ENCODE measurements around the gene TOPORS.
"Not testable (repeated sequence)": the region's sequence is repeated elsewhere in the genome, so short reads cannot be mapped to it uniquely, and the experiment has no call there.

The TOPORS gene

DNA sequence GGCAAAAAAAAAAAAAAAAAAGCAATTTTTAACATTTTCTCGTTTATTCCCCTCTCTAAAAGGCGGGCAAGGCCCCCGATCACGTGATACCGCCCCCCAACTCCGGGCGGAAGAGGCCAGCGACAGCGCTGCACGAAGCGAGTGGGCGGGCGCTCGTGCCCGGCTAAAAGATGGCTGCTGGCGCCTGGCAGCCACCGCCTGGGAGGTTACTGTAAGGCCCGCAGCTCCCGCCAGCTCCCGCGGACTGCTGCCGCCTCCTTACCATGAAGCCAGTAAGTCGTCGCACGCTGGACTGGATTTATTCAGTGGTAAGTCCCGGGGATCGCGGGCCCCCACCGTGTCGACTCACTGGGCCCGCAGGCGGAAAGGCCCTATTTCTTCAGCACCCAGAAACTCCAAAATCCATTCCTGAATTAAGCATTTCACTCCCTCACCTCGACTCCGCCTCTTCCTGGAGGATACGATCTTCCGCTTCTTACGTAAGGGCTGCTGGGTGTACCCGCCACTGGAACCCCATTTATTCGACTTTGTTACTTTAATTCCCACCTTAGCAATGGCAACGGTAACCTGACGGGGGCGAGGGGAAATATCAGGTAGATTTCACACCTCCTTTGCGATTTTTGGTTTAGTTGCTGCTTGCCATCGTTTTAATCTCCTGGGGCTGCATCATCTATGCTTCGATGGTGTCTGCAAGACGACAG lies at the start of gene TOPORS, which contains the start of gene SMIM27:
TSS of gene TOPORS (minus strand) at position 415 of the 701 bp plus-strand sequence. CDS start at position 265, 150 bp downstream.
TSS of gene SMIM27 (plus strand) at position 156 of the 701 bp plus-strand sequence. CDS start at position 264, 108 bp downstream.
- DNase-seq: peak; percentile 80

DNA sequence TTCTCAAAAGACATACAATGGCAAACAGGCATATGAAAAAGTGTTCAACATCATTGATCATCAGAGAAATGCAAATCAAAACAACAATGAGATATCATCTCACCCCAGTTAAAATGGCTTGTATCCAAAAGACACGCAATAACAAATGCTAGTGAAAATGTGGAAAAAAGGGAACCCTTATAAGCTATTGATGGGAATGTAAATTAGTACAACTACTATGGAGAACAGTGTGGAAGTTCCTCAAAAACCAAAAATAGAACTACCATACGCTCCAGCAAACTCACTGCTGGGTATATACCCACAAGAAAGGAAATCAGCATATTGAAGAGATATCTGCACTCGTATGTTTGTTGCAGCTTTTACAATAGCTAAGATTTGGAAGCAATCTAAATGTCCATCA lies 46.6 kb upstream of the TOPORS start:
- DNase-seq: not testable (repeated sequence)

DNA sequence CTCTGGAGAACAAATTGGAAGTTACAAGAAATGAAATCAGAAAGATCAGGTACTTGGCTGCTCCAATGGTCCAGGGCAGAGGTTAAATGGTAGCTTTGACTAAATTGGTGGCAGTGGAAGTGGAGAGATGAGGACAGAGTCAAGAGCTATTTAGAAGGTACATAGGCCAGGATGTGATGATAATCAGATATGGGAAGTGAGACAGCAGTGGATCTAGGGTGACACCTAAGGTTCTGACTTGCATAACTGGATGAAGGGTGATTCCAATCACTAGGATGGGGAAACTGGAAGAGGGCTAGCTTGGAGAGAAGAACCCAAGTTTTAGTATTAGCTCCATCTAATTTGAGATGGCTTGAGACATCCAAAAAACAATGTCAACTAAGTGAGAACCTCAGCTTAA lies 44.5 kb upstream of the TOPORS start:
- no peak for DNase-seq

DNA sequence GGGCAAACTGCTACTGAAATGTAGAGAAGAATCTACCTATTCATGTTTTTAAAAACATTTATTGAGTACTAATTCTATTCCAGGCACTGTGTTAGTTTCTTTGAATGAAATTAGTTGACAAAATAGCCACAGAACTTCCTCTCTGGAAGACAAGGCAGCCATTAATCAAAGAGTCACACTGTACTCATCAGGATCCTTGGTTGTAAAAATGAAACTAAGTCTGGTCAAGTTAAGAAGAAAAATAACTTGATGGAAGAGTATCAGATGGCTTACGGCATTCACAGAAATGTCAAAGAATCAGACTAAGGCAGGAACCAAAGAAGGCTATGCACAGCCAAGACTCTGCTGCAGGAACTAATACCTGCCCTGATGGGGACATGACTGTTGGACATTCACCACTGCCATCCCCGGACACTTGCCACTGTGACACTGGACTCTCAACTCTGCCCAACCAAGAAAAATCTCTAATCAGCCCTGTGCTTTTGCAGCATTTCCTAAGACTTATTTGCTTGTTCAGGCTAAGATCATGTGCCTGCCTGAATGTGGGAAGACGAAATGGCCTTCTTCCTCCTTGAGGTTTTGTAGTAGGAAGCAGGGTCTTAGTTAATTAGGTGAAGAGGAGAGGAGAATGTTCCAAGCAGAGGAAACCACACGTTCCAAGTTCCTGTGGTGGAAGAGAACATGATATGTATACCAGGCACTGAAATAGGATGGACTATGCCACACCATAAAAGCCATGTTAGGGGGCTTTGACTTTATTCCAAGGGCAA lies 43.9 kb upstream of the TOPORS start:
- no peak for DNase-seq

DNA sequence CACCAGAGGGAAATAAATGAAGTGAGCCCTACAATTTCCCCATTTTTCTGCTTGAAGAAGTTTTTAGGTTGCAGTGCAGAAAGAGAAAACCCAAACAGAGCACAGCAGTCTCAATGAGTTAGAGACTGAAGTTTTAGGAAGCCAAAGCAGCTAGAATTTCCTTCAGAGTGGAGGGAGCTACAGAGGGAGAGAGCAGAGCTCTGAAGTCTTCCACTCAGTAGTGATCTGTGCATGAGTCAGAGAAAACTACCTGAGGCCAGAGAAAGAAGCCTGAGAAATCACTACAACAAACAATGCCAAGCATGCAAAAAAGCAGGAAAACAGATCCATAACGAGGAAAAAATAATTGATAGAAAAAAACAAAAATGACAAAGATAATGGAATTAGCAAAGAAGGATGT lies 38.5 kb upstream of the TOPORS start:
- DNase-seq: no peak

DNA sequence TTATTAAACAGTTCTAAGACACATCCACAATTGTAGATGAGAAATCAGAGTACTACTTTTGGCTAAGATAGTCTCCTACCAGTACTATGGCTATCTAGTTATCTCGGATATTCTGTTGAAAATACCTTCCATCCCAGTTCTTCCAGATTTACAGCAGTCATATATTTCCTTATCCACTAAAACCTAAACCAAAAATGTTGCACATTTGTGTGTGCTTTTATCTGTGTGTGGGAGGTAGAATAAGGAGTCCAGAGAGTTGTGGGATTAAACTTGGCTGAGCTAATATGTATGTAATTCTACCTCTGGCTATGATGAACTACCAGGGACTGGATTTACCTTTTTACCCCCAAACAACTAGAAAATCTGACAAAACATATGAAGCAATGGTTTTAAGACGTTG lies 38.1 kb upstream of the TOPORS start:
- no peak for DNase-seq

DNA sequence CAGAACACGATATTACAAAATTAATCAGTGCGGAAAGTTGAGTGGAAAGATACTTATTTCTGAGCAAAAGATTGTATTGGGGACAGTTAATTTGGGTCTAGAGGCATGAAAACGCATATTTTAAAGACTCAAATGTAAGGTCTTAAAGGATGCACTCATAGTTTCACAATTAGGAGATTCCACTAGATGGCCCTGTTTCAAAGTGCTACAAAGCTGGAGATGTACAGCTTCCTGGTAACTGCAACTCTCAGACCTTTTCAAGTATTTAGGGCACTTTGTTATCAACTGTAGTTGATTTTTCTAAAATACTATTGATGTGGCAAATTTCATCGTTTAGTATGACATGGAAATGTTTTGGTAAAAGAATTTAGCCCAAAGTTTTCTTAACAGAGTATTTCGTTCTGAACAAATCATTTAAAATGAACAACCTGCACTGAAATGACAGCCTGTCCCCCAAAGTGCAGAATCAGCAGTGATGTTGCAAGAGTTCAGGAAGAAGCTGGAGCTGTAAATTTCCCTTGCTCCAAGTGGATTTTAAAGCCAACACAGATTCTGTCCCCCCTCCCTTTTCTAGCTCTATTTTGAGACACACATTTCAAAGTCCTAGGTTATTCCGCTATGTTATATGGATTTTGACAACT lies 36.8 kb upstream of the TOPORS start:
- no peak for DNase-seq

DNA sequence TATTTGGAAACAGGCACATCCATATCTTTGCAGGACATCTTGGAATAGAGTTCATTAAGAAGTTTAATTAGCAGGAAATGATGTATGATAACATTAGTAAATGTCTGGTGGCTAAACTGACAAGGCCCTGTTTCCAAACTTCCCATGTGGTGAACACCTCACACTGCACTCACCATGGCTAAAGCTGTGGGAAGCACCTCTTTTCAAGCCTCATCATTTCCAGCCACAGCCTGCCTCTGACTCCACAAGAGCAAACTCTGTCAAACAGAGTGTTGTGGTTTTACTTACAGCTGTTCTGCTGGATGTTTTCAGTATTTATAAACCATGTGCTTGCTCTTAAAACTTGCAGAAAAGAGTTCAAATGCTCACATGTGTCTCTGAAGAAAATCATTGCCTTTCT lies 35.5 kb upstream of the TOPORS start:
- no peak for DNase-seq

DNA sequence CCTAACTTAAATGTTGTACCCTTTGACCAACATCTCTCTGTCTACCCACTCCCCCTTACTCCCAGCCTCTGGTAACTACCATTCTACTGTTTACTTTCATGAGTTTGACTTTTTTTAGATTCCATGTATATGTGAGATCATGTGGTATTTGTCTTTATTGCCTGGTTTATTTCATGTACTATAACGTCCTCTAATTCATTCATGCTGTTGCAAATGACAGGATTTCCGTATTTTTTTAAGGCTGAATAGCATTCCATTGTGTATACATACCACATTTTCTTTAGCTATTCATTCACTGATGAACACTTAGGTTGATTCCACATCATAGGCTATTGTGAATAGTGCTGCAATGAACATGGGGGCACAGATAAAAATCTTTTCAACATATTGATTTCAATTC lies 32.4 kb upstream of the TOPORS start:
- no peak for DNase-seq

DNA sequence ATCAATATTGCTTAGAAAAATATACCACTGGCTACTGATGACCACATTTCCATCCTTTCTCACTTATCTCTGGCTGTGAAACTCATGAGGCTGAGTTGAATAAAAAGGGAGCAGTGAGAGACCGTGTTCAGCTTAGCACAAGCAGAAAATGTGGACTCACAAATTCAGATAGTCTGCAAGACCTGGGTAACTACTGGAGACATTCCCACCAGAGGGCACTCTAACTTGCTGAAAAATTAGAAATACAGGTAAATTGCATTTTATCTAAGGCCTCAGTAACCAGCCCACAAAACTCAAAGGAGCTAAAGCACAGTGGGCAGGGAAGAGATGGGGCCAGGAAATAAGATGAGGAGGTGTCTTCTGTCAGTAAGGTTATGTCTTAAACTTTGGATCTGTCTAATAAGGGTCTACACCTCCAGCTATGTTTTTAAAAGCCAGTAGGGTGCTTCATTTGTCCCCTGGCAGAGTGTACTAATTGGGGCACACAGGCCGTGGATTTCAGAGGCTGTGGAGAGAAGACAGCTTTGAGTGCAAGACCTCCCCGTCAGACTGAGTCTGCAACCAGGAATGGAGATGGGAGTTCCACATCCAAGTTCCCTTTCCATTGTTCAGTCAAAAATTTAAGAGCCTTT lies 29.2 kb upstream of the TOPORS start:
- DNase-seq: peak; percentile 28

DNA sequence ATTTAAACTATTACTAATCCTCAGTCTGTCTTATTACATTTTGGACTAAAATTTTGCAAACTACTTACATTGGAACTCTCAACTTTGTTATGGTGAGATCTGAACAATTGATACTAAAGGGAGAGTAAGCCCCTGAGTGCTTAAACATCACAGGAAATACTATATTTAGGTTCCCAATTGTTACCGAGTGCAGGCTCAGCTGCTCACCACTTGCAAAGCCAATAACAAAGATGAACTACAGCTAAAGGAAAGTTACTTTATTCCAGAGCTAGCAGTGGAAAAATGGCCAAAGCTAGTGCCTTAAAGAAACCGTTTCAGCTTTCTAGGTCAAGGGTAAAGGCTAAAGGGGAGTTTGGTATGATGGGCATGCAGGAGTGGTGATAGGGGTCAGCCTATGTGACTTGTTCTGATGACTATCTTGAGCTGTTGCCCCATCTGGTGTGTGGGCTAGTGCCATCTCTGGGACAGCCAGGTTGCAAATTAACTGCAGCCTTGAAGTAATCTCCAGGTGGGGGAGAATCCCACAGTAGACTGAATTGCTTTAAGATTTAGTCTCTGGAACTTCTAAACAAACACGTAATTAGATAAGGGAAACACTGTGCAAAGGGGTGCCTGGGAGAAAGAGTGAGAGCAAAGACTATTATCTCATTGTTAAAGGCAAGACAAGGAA lies 28.4 kb upstream of the TOPORS start:
- DNase-seq: no peak

DNA sequence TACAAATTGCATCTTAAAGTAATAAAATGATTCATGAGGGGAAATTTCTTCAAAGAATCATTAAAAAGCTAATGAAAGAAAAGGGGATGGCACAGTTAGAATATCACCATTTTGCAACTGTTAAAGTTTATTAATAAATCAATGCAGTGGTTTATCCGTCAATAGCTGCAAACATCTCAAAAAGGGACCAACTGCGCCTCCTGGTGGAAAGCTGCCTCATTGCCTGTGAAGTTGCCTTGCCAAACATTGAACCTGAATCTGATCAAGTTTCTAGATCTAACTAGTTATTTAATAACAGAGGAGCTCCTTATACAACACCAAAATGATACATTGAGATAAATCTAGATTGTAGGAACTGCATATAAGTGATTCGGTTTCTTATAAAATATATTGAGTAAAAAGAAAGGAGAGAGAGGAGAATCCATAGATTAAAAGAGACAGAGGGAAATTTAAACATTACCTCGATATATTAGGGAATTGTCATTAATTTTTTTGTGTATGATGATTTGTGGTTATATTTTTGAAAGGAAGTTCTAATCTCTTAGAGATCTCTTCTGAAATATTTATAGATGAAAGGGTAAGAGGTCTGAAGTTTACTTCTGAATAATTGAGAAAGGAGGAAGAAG lies 27.4 kb upstream of the TOPORS start:
- DNase-seq: peak; percentile 22

DNA sequence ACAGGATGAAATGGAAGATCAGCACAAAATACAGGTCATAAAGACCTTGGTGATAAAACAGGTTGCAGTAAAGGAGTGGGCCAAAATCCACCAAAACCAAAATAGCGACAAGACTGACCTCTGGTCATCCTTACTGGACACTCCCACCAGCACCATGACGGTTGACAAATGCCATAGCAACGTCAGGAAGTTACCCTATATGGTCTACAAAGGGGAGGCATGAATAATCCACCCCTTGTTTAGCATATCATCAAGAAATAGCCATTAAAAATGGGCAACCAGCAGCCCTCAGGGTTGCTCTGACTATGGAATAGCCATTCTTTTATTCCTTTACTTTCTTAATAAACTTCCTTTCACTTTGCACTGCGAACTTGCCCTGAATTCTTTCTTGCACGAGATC lies 26.6 kb upstream of the TOPORS start:
- DNase-seq: no peak

DNA sequence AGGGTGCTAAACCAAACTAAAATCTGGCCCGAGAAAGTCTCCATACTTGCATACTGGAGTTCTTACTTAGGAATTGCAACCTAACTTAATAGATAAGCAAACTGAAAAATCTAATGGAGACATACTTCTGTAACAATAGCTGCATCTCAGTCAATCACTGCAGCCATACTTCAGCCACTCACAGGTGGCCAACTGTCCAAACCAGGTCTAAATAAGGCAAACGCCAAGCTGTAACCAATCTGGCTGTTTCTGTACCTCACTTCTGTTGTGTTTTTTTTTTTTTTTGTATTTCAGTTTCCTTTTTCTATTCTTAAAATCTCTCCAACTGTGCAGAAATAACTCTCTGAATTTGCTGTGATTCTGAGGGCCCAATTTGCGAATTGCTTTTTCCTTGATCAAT lies 24.9 kb upstream of the TOPORS start:
- DNase-seq: no peak

DNA sequence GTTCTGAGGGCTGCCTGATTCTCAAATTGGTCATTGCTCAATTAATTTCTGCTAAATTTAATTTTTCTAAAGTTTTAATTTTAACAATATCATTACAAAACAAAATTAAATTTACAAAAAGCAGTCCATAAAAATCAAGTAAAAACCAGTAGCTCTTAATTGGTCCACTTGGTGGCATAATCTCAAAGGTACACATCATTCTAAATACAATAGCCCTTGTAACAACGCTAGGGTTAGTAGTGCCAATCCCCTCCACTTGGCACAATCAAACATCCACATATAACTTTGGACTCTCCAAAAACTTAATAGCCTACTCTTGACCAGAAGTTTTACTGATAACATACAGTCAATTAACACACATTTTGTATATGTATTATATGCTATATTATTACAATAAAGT lies 22.5 kb upstream of the TOPORS start:
- DNase-seq: no peak

DNA sequence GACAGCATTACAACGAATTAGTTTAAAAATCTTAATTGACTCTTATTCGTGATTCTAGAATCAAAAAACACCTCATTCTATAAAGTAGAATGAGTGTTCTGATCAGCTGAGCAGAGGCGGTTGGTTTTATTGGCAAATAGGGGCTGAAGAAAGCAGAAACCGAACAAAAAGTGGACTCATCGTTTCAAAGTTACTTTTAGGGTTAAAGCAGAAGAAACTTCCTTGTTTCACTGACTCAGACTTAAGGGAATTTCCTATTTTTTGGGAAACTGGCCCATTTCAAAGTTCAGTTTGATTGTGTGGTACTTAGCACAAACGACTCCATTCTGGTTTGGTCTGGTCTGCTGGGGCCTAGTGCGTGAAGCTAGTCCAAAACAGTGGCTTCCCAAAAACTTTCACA lies 21.4 kb upstream of the TOPORS start:
- no peak for DNase-seq

DNA sequence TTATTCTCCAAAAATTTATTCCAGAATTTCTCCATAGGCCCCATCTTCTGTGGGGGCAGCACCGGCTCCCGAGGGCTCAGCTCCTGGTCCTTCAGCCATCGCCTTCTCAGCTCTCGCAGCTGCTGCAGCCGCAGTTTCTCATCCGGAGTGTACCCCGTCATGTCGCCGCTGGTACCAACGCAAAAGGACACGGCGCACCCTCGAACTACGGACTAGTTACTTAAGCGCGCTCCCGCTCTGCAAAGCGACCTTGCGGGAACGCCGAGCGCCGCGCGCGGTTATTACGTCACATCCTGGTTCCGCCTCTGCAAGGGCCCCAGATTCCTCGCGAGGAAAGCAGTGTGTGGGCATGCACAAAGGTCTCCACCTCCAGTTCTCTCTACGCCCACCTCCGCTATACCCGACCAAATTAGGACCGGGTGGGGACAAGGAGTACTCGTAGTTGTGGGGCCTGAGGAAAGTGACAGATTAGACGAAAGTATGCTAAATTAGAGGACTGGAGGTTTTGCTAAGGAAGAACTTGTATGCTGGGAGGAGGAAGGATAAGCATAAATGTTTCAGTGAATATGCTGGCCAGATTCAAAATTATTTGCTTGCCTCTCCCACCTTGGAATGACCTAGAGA lies 20.6 kb upstream of the TOPORS start, which contains the start of gene NDUFB6:
TSS of gene NDUFB6 (minus strand) at position 260 of the 624 bp plus-strand sequence. CDS start at position 161, 99 bp downstream.
- peak; percentile 76 for DNase-seq

DNA sequence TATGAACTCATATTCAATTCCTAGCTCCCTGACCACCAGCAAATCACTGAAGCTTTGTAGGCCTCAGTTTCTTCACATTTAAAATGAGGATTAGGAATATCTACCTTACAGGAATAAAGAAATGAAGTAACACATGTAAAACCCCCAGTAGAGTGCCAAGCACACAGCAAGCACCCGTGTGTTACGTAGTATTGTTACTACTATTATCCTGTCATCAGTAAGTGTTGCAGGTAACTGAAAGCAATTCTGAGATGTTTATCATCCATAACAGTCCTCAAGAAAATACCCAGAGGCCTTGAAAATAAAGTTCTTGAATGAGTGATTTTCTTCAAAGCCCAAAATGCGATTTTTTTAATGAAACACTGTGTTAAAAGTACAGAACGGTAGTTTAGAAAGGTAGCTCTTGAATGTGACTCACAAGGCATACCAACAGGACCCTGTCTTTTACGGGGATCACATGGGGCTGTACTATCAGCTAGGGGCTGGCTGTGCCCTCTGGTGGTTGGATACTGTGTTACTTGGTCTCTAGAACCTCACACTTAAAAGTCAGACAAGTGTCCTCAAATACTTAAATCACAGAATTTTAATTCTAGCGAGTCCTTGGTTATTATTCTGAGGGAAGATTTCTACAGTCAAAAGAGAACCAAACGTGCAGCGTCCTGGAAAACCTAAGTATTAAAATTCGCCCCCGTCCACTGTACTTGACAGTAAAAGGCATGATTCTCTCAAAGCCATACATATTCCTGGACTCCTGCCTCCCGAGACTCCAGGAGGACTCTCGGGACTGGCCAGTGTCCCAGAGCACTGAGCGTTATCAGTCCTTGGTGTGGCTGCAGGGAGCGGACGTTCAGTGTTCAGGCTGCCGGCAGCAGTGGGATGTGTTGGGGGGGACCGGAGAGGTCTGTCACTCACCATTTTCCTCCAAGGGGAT lies 19.8 kb upstream of the TOPORS start:
- peak; percentile 55 for DNase-seq

DNA sequence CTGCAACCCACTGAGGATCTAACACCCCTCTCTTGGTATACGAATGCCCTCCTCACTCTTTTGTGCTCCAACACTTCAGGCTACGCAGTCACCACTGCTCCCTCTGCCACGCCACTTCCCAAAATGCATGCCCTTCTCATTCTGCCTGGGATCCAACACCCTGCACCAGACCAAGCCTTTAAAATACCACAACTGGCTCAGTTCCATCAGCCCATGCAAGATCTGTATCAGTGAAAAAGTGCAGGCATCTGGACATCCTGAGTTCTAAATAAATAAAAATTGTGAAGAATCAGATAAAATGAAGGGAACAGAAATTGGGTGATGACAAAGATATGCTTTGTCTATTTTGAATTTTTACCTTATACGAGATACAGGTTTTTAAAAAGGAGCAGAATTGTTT lies 17.9 kb upstream of the TOPORS start:
- DNase-seq: no peak

DNA sequence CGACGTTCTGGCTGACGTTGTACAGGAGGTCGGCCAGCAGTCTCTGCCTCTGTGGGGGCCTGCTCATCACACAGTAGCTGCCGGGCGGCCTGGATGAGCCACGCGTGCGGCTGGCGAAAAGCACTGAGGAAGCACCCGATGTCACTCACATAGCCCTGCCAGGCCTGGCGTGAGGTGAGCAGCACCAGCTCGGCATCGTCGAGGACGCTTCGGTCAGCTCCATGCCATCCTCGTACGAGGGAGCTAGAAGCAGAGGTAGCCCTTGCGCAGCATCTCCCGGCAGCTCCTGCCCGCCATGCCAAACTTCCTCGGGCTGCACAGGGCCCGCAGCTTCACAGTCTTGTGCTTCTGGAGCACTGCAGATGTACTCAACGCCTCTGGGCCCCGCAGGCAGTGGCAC lies 14.4 kb upstream of the TOPORS start:
- DNase-seq: no peak

DNA sequence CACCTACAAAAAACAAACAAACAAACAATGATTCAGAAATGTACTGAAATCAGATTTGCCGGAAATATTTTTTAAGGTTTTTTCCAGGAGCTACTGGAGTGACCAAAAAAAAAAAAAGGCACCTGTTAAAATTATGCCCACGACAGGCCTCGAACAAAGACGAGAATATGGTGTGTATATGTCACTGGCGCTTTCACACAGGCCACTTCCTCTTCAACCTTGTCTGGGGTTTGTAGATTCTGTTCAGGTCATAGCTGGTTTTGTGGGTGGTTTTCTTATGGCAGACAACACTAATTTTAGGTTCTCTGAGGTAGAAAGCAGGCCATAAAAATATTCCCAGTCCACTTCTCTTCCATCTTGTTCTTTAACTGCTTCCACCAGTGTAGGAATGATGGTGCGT lies 13.6 kb upstream of the TOPORS start:
- DNase-seq: no peak
